ENCODE data around the gene AASDHPPT.

- no peak for TF ChIP-seq CTCF (IDR thresholded peaks at IDR 0.05; ENCODE audit: insufficient read depth, low read length, poor library complexity, severe bottlenecking)
- TF ChIP-seq EZH2phosphoT487 (conservative IDR thresholded peaks at IDR 0.05; ENCODE audit: low read length), result no peak
Observed at GRCh38 chr11:106031936-106032335, 45.5 kb upstream of the AASDHPPT start.

Measured in SU-DHL-6 (cell line).